ENCODE results near the gene PATE4.

- TF ChIP-seq, protein P1, sequence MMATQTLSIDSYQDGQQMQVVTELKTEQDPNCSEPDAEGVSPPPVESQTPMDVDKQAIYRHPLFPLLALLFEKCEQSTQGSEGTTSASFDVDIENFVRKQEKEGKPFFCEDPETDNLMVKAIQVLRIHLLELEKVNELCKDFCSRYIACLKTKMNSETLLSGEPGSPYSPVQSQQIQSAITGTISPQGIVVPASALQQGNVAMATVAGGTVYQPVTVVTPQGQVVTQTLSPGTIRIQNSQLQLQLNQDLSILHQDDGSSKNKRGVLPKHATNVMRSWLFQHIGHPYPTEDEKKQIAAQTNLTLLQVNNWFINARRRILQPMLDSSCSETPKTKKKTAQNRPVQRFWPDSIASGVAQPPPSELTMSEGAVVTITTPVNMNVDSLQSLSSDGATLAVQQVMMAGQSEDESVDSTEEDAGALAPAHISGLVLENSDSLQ (IDR thresholded peaks at IDR 0.05) = no peak
- TF ChIP-seq TARDBP (IDR thresholded peaks at IDR 0.05) (no peak), NFRKB (IDR thresholded peaks at IDR 0.05) (no peak), SP1 (IDR thresholded peaks at IDR 0.05) (no peak), FOXM1 (IDR thresholded peaks at IDR 0.05; ENCODE audit: borderline replicate concordance) (no peak), CTBP1 (IDR thresholded peaks at IDR 0.05; ENCODE audit: borderline replicate concordance) (no peak), ELF4 (IDR thresholded peaks at IDR 0.05) (no peak)
Observed at GRCh38 chr11:125807909-125808308, 25.2 kb upstream of the PATE4 start.
